ENCODE measurements around the gene YPEL2.

YPEL2 gene

GRCh38 chr17:59361386-59361785, 29.9 kb downstream of the YPEL2 start:
- no peak overlapping the region for H3K27ac ChIP-seq
- TF ChIP-seq ZFX (IDR thresholded peaks at IDR 0.05): no peak
- no peak for TF ChIP-seq CTCF (conservative IDR thresholded peaks at IDR 0.05)

DNA sequence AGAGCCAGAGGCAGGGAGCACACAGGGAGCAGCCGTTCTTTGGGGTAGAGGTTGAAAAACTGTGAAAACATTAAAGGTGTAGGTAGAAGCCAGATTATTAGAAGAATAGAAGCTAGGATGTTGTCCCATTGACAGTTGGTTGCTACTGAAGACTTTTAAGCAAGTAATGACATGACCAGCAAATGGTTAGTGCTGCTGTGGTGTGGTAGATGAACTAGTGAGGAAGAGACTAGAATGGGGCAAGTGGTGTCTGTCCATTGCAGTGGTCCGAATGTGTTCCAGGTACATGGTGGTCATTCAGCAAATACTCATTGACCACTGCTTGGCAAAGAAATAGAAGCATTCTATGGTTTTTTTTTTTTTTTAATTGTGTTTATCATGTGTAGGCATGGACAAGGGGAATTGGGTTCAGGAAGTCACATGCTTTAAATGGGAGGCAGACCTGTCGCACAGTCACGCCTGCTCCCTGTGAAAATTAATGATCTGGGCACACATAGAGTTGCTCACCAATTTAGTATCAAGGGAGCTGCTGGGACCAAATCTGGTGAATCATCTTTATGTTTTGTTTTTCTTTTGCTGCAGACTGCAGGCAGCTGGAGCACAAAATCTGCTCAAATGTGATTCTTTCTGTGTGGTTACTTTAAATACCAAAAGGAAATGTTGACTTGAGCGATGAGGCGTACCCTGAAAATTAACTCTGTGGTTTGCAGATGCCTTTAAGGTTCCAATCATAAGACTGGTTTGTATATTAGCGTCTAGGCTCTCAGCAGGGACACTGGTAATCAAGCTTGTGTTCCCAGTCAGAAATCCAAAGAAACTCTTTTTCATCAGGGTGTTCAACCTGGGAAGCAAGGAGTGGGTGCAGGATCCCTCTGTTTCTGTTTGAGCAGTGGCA, 30.7 kb downstream of the YPEL2 start:
- TF ChIP-seq CTCF (conservative IDR thresholded peaks at IDR 0.05) (no peak), ZFX (IDR thresholded peaks at IDR 0.05) (no peak)
- H3K27ac ChIP-seq: no peak overlapping the region

- no peak overlapping the region for H3K27ac ChIP-seq
- TF ChIP-seq CTCF (conservative IDR thresholded peaks at IDR 0.05) (no peak), ZFX (IDR thresholded peaks at IDR 0.05) (no peak)
These were observed 31.4 kb downstream of the YPEL2 start for GRCh38 chr17:59362811-59363205.

GRCh38 chr17:59365383-59365981, 34.0 kb downstream of the YPEL2 start:
- peak overlapping the region; percentile 94 for H3K27ac ChIP-seq
- TF ChIP-seq ZFX (IDR thresholded peaks at IDR 0.05) (no peak), CTCF (conservative IDR thresholded peaks at IDR 0.05) (no peak)

GRCh38 chr17:59366040-59366757, 34.7 kb downstream of the YPEL2 start:
- TF ChIP-seq CTCF (conservative IDR thresholded peaks at IDR 0.05) (no peak), ZFX (IDR thresholded peaks at IDR 0.05) (no peak)
- H3K27ac ChIP-seq: peak overlapping the region; percentile 94

GRCh38 chr17:59366773-59367656, 35.6 kb downstream of the YPEL2 start:
- peak overlapping the region; percentile 94 for H3K27ac ChIP-seq
- TF ChIP-seq CTCF (conservative IDR thresholded peaks at IDR 0.05) (no peak), ZFX (IDR thresholded peaks at IDR 0.05) (no peak)
